ENCODE measurements around the gene FCER2. TPM values are rescaled to one million over a fixed set of nuclear protein-coding genes. Genes with fewer than 3 reads are reported as not detected.

Gene FCER2
- total RNA-seq, 1 donor from 2014 or later, result not detected

DNA sequence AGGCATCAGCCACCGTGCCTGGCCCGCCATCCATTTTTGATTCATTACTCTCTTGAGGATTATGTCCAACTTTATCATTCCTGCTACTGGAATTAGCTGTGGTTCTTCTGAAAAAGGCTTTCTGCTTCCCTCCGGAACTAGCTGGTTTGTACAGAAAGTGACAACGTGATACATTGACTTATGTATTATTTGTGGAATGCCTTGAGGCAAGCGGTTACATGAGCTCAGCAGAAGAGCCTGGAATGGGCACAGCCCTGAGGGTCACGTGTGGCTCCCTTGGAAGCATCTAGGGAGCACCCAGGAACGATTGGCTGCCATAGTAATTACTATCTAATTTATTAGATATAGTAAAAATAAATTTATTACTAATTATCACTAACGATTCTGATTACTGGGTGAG lies 47.5 kb downstream of the FCER2 start:
- Mint-ChIP-seq H3K36me3 (ENCODE audit: low read depth, unreplicated experiment) (no peaks in the 10 kb centered on the region), H3K27me3 (ENCODE audit: unreplicated experiment) (peaks cover 4% of the 10 kb centered on the region), H3K27ac (ENCODE audit: unreplicated experiment) (no peak overlapping the region), H3K4me3 (ENCODE audit: unreplicated experiment) (no peak overlapping the region), H3K9me3 (ENCODE audit: unreplicated experiment) (no peaks in the 10 kb centered on the region), H3K4me1 (ENCODE audit: unreplicated experiment) (peaks cover 2% of the 10 kb centered on the region)
- DNase-seq (ENCODE audit: low spot score), result no peak
- TF ChIP-seq CTCF (IDR thresholded peaks at IDR 0.05; ENCODE audit: unreplicated experiment), result no peak

DNA sequence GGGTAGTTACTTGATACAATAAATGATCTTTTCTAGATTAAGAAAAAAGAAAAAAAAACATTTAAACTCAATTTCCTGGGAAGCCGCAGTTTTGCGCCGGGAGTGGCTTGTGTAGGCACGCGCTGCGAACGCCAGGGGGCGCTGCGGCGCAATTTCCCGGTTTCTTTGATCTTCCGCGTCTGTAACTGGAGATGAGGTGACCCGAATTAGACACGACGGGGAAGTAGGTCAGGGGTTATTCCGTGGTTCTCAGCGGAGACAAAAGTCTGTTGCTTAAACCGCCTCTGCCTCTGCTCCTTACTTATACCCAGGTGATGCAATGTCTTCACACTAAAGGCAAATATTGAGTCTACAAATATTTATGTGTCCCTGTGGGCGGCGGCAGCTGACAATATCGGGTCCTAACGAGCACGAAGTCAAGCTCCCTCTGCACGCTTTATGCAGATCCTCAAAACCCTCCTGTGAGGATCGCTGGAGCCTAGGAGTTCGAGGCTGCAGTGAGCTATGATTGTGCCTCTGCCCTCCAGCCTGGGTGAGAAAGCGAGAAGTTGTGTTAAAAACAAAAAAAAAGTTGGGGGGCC lies 49.8 kb downstream of the FCER2 start:
- Mint-ChIP-seq H3K27ac (ENCODE audit: unreplicated experiment) (no peak overlapping the region), H3K4me3 (ENCODE audit: unreplicated experiment) (no peak overlapping the region), H3K4me1 (ENCODE audit: unreplicated experiment) (peaks cover 2% of the 10 kb centered on the region), H3K9me3 (ENCODE audit: unreplicated experiment) (no peaks in the 10 kb centered on the region), H3K27me3 (ENCODE audit: unreplicated experiment) (peaks cover 9% of the 10 kb centered on the region), H3K36me3 (ENCODE audit: low read depth, unreplicated experiment) (no peaks in the 10 kb centered on the region)
- TF ChIP-seq CTCF (IDR thresholded peaks at IDR 0.05; ENCODE audit: unreplicated experiment), result peak; percentile 98
- DNase-seq (ENCODE audit: low spot score), result peak; percentile 87

DNA sequence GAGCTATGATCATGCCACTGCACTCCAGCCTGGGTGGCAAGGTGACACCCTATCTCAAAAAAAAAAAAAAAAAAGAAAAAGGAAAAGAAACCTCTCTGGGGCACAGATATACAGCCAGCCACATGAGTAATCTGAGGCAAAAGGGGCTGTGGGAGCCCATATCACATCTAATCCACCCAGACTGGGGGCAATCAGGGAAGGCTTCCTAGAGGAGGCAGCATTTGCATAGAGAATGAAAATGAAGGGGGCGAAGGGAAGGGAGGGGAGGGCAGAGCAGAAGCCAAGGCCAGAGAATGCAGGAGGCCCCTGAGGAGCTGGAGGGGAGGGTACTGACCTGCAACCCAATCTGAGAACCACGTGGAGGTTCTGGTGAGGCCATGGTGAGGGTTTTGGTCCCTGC lies 51.8 kb downstream of the FCER2 start:
- Mint-ChIP-seq H3K27ac (ENCODE audit: unreplicated experiment) (no peak overlapping the region), H3K4me1 (ENCODE audit: unreplicated experiment) (peaks cover 3% of the 10 kb centered on the region), H3K36me3 (ENCODE audit: low read depth, unreplicated experiment) (no peaks in the 10 kb centered on the region), H3K9me3 (ENCODE audit: unreplicated experiment) (no peaks in the 10 kb centered on the region), H3K27me3 (ENCODE audit: unreplicated experiment) (peaks cover 8% of the 10 kb centered on the region), H3K4me3 (ENCODE audit: unreplicated experiment) (no peak overlapping the region)
- no peak for DNase-seq (ENCODE audit: low spot score)
- TF ChIP-seq CTCF (IDR thresholded peaks at IDR 0.05; ENCODE audit: unreplicated experiment), result no peak

DNA sequence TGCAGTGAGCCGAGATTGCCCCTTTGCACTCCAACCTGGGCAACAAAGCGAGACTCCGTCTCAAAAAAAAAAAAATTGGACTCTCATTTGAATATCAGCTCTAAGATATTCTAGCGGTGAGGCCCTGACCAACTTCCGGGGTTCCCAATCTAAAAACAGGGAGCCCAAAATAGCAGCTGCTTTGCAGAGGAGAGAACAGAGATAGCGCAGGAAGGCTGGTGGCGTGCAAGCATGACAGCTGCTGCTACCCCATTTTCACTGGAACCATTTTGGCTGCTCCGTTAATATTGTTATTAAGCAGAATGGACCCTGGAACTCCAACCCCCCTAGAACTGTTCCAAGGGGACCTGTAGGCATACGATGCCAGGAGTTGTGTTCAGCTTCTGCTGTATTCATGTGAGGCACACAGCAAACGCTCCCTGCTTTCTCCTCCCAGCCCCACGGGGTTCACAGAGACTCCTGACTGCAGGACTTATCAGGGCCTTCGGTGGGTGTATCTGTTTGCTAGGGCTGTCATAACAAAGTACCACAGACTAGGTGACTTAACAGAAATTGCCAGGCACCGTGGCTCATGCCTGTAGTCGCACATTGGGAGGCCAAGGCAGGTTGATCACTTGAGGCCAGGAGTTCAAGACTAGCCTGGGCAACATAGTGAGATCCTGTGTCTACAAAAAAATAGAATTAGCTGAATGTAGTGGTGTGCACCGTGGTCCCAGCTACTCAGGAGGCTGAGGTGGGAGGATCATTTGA lies 53.5 kb downstream of the FCER2 start:
- Mint-ChIP-seq H3K27ac (ENCODE audit: unreplicated experiment) (no peak overlapping the region), H3K27me3 (ENCODE audit: unreplicated experiment) (peaks cover 12% of the 10 kb centered on the region), H3K4me1 (ENCODE audit: unreplicated experiment) (peaks cover 3% of the 10 kb centered on the region), H3K4me3 (ENCODE audit: unreplicated experiment) (no peak overlapping the region), H3K9me3 (ENCODE audit: unreplicated experiment) (no peaks in the 10 kb centered on the region), H3K36me3 (ENCODE audit: low read depth, unreplicated experiment) (no peaks in the 10 kb centered on the region)
- no peak for TF ChIP-seq CTCF (IDR thresholded peaks at IDR 0.05; ENCODE audit: unreplicated experiment)
- no peak for DNase-seq (ENCODE audit: low spot score)

DNA sequence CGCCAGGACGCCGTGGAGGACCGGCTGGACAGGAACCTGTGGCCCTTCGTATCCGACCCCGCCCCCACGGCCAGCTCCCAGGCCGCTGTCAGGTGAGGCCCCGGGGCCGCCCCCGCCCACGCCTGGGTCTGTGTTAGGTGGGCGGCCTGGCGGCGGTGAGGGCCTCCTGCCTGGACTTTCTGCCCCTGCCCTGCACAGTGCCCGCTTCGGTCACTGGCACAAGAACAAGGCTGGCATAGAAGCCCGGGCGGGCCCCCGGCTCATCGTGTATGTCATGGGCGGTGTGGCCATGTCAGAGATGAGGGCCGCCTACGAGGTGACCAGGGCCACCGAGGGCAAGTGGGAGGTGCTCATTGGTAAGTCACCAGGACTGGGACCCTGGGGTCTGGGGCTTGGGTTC lies 54.8 kb downstream of the FCER2 start:
- peaks cover 16% of the 10 kb centered on the region for H3K27me3 Mint-ChIP-seq (ENCODE audit: unreplicated experiment)
- no peaks in the 10 kb centered on the region for H3K9me3 Mint-ChIP-seq (ENCODE audit: unreplicated experiment)
- H3K4me1 Mint-ChIP-seq (ENCODE audit: unreplicated experiment), result peaks cover 3% of the 10 kb centered on the region
- no peak for TF ChIP-seq CTCF (IDR thresholded peaks at IDR 0.05; ENCODE audit: unreplicated experiment)
- H3K4me3 Mint-ChIP-seq (ENCODE audit: unreplicated experiment), result no peak overlapping the region
- H3K27ac Mint-ChIP-seq (ENCODE audit: unreplicated experiment), result no peak overlapping the region
- DNase-seq (ENCODE audit: low spot score), result no peak
- no peaks in the 10 kb centered on the region for H3K36me3 Mint-ChIP-seq (ENCODE audit: low read depth, unreplicated experiment)

Data from endothelial cell (in vitro differentiated cells).